HepG2 (cell line): ENCODE measurements around the gene ABCB6. TPM values are rescaled to one million over a fixed set of nuclear protein-coding genes. Genes with fewer than 3 reads are reported as not detected.

Source experiments
- ARID4A ChIP-seq: sonication (generic); formaldehyde crosslinking; IDR thresholded peaks from 2 replicates; pipeline ENCODE4 v1.5.0; 2020; ENCODE audit warnings: mild to moderate bottlenecking, missing genetic modification reagents, borderline replicate concordance
- BRD4 ChIP-seq: sonication (generic); formaldehyde crosslinking; IDR thresholded peaks from 2 replicates; pipeline ENCODE4 v1.4.0; 2020; ENCODE audit warnings: missing genetic modification reagents
- CENPBD1 ChIP-seq: sonication (generic); formaldehyde crosslinking; IDR thresholded peaks from 2 replicates; pipeline ENCODE4 v1.8.0; 2022; ENCODE audit warnings: missing genetic modification reagents, low read depth, mild to moderate bottlenecking, borderline replicate concordance
- CSRNP1 ChIP-seq: sonication (generic); formaldehyde crosslinking; IDR thresholded peaks from 2 replicates; pipeline ENCODE4 v1.8.1; 2023; ENCODE audit warnings: mild to moderate bottlenecking, missing genetic modification reagents
- ETV6 ChIP-seq: sonication (generic); formaldehyde crosslinking; conservative IDR thresholded peaks from 2 replicates; pipeline ENCODE4 v1.4.0; 2020; ENCODE audit warnings: missing genetic modification reagents
- GTF3A ChIP-seq: sonication (generic); formaldehyde crosslinking; conservative IDR thresholded peaks from 2 replicates; pipeline ENCODE4 v1.4.0; 2020; ENCODE audit warnings: mild to moderate bottlenecking, missing genetic modification reagents
- HDAC2 ChIP-seq: sonication (generic); formaldehyde crosslinking; IDR thresholded peaks from 2 replicates; pipeline ENCODE4 v1.4.0; 2020; ENCODE audit warnings: missing genetic modification reagents
- HINFP ChIP-seq: sonication (generic); formaldehyde crosslinking; IDR thresholded peaks from 2 replicates; pipeline ENCODE4 v1.4.0; 2020; ENCODE audit warnings: low read depth, mild to moderate bottlenecking, missing genetic modification reagents
- HOXD1 ChIP-seq: sonication (generic); formaldehyde crosslinking; IDR thresholded peaks from 2 replicates; pipeline ENCODE4 v1.5.0; 2020; ENCODE audit warnings: missing genetic modification reagents
- MLXIP ChIP-seq: sonication (generic); formaldehyde crosslinking; IDR thresholded peaks from 2 replicates; pipeline ENCODE4 v1.9.0; 2021; ENCODE audit warnings: missing genetic modification reagents, borderline replicate concordance
- NFKB2 ChIP-seq: sonication (generic); formaldehyde crosslinking; IDR thresholded peaks from 2 replicates; pipeline ENCODE4 v1.4.0; 2020; ENCODE audit warnings: missing genetic modification reagents, borderline replicate concordance
- YEATS4 ChIP-seq: sonication (generic); formaldehyde crosslinking; IDR thresholded peaks from 2 replicates; pipeline ENCODE4 v1.4.0; 2020; ENCODE audit warnings: missing genetic modification reagents, borderline replicate concordance
- ZFAT ChIP-seq: sonication (generic); formaldehyde crosslinking; conservative IDR thresholded peaks from 2 replicates; pipeline ENCODE4 v1.8.1; 2023; ENCODE audit warnings: missing genetic modification reagents, inconsistent platforms
- ZNF225 ChIP-seq: sonication (generic); formaldehyde crosslinking; IDR thresholded peaks from 2 replicates; pipeline ENCODE4 v1.4.0; 2020; ENCODE audit warnings: mild to moderate bottlenecking, missing genetic modification reagents
- ZNF282 ChIP-seq: fragments of 450-650 bp; IDR thresholded peaks from 2 replicates; pipeline ENCODE4 v1.6.1; 2018; ENCODE audit not compliant: partially characterized antibody
- ZNF337 ChIP-seq: sonication (generic); formaldehyde crosslinking; IDR thresholded peaks from 2 replicates; pipeline ENCODE4 v1.5.1; 2020; ENCODE audit warnings: missing genetic modification reagents, low read depth, mild to moderate bottlenecking, borderline replicate concordance
- ZNF33A ChIP-seq: sonication (generic); formaldehyde crosslinking; IDR thresholded peaks from 2 replicates; pipeline ENCODE4 v1.5.1; 2020; ENCODE audit warnings: missing genetic modification reagents, mild to moderate bottlenecking, moderate library complexity, borderline replicate concordance
- ZNF644 ChIP-seq: IDR thresholded peaks from 2 replicates; pipeline ENCODE4 v1.6.1; 2016; ENCODE audit warnings: low read depth
- polyA plus RNA-seq, 8 experiments: library from polyadenylated mRNA; depleted of rRNA in 3 of 8; stranded (reverse) in 7 of 8; unstranded in 1 of 8; fragments of >200 nt; fragmentation: Illumina TruSeq in 4 of 8; extraction: Trizol in 4 of 8; gene quantifications; 2 replicates each; pipeline versions ENCODE4 v1.2.1 to v1.2.3, GENCODE V29; 2011 to 2016; ENCODE audit warnings: low read depth in 4 of 8, missing spikeins in 1 of 8, mixed read lengths in 1 of 8; ENCODE audit not compliant: insufficient read depth in 1 of 8
- total RNA-seq, 5 experiments: library from RNA; depleted of rRNA; stranded (reverse); fragments of >200 nt; fragmentation: Illumina TruSeq; extraction: Trizol; gene quantifications; 2 replicates each; pipeline ENCODE4 v1.2.3, GENCODE V29; 2016; ENCODE audit warnings: low read depth in 1 of 5

Gene ABCB6
- total and polyA plus RNA-seq, 2 of the 13 experiments (the other 11 are each of a cell fraction or from before 2014, with no cell fraction given): 91.1 to 137 TPM

- TF ChIP-seq ARID4A (CRISPR knock-in tag) (peak; percentile 8; the same call in 1 of the 2 replicates), ZNF282 (no peak), ZNF644 (no peak), ZNF337 (CRISPR knock-in tag) (no peak), HOXD1 (no peak), ZNF33A (CRISPR knock-in tag) (no peak), CSRNP1 (no peak; the same call in 1 of the 2 replicates), GTF3A (CRISPR knock-in tag) (peak; percentile 66), MLXIP (CRISPR knock-in tag) (0 out of 2 replicates have a peak, but pooled peaks have one; percentile 56), ZFAT (0 out of 2 replicates have a peak, but pooled peaks have one; percentile 45), YEATS4 (CRISPR knock-in tag) (no peak), HINFP (no peak), CENPBD1 (CRISPR knock-in tag) (no peak), HDAC2 (CRISPR knock-in tag) (no peak), ETV6 (CRISPR knock-in tag) (no peak; the same call in 1 of the 2 replicates), NFKB2 (CRISPR knock-in tag) (no peak), ZNF225 (CRISPR knock-in tag) (peak; percentile 80; the same call in 1 of the 2 replicates), BRD4 (CRISPR knock-in tag) (no peak)
Measured at GRCh38 chr2:219218217-219218731, 484 bp downstream of the ABCB6 start (continued).
